ENCODE results near the gene PODXL.
A peak's percentile ranks its signal among the peaks of the same experiment; 100 is the strongest.
"Not testable (repeated sequence)": the region's sequence is repeated elsewhere in the genome, so short reads cannot be mapped to it uniquely, and the experiment has no call there.

The PODXL gene

DNA sequence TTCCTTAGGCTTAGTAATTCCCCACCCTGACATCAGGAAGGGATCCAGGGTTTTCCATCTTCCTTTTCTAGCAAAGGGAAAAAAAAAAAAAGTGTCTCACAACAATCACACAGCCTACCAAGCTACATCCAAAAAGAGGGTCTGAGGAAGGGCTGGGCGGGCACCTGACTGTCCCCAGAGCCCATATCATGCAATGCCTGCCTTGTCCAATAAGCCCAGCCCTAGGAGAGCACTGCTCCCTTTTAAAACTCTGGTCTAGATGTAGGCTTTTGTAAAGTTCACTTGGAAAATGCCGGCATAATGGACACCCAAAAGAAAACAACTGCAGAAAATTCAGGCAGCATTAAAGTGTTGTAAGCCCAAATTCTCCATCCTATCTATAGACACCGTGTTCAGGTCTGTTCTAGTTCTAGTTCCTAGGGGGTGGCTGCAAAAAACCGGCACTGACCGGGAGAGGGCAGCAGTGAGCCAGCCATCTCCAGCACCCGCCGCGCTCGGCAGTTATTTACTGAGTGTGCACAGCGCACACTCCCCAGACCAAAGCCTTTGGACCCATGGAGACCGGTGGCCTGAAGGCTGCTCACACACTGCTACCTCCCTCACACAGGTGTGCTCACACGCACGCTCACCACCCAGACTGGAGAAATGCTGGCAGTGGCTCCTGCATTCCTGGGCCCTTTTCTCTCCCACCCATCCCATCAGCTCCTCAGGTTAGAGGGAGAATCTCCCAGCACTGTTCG lies 48.7 kb downstream of the PODXL start:
- DNase-seq: peak; percentile 68

DNA sequence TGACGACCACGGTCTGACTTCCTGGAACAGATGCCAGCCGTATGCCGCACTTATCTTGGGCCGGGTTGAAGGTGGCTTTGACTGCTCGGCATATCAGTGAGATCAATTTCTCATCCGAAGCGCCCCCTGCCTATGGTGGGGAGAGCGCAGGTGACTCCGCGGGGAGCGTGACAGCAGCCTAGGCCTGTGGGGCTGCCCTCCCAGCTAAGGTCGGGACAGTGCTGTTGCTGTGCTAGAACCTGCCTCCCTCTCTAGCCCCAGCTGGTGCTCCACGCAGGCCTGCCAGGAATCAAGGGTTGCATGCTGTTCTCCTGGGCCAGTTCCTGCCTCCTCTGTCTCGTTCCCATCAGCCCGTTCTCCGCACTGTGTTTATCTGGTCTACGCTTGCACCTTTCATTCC lies 49.8 kb downstream of the PODXL start:
- DNase-seq: no peak

DNA sequence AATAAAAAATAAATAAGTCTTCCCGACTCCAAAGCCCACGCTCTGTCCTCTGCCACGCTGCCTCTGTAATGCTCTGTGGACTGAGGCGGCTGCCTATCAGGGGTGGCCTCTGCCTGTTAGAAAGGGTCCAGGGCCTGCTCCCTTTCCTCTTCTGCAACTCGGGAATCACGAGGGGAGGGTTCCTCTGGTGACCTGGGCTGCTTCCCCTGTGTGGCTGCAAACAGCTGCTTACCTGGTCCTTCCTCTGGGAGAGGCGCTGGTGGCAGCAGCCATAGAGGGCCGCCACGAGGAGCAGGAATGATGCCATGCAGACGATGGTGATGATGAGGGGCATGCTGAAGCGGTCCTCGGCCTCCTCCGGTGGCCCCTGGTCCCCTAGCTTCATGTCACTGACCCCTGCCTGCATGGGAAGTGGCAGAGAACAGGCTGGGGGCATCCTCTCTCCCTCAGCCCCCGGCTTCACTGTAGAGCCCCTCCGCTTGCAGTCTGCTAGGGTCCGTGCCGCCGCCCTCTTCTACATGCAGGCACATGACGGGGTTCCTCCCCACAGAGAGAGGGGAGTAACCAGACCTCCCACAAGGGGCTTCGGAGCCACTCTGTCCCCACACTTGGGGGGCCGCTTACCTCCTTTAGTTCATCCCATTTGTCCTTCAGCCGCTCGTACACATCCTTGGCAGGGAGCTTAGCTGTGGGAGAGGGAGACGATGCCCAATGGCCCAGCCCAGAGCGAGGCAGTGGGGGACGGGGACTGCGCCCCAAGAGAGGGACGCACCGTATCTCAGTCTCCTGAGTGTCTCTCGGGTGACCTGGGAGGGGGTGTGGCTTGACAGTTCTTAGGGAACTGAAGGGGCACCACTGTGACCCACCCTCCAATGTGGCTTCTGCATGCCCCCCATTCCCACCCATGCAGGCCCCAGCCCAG lies 50.5 kb downstream of the PODXL start:
- no peak for DNase-seq

DNA sequence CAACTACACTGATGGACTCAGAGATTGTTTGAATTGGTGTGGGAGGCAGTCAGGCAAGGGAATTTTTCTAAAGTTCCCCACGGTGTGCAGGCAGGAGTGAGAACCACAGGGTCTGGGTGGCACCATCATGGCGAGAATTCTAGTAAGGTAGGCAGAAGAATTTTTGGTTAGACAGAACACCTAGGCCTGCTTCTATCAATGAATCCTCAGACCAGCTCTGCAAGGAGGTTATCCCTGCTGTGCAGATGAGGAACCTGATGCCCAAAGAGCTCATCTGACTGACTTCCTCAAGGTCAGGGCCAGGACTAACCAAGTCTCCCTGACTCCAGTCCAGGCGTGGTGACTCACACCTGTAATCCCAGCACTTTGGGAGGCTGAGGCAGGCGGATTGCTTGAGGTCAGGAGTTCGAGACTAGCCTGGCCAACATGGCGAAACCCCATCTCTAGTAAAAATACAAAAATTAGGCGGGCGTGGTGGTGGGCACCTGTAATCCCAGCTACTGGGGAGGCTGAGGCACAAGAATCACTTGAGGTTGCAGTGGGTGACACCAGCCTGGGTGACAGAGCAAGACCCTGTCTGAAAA lies 51.3 kb downstream of the PODXL start:
- DNase-seq: not testable (repeated sequence)

DNA sequence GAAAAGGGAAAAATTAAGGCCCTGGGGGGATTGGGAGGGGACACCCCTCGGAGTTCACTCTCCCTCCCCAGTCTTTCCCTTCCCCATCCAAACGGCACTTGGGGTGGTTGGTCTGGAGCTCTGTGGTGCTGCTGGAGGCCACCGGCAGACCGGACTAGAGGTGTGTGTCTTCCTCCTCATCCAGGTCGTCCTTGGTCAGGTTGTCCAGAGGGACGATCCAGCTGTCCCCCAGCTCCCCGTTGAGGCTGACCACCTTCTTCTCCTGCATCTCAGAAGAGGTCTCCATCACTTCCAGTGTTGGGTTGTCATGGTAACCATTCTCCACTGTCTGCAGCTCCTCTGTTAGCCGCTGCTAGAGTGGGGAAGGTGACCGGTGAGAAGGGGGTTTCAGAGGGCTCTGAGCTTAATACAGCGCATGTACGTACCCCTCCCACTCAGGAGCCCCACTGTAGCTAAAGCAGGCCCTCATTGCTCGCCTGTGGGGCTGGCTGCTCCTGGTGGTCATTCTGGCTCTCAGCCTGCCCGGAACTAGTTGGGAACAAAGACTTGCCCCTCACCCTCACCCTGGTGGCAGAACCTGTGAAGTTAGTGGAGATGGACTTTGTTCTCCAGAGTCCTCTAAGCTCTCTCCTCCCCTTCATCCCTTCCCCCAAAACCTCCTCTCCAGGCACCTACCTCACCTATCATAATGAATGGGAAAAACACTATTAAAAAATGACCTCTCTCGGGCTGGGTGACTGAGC lies 52.1 kb downstream of the PODXL start:
- DNase-seq: no peak

DNA sequence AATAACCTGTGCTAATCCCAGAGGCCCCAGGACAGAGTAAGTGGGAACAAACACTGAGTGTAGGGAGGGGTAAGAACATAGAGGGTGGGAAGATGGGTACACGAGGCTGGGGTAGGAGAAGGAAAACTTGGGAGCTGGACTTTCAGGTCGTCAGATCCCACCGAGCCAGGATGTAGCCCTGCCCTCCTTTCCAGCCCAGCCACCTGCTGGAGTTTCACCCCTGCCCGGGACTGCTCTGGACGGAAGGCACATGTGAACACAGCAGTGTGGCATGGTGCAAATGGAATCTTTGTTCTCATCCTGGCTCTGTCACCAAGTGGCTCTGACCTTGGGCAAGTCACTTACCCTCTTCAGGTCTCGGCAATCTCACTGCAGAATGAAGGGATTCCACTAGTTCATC lies 52.8 kb downstream of the PODXL start:
- no peak for DNase-seq

DNA sequence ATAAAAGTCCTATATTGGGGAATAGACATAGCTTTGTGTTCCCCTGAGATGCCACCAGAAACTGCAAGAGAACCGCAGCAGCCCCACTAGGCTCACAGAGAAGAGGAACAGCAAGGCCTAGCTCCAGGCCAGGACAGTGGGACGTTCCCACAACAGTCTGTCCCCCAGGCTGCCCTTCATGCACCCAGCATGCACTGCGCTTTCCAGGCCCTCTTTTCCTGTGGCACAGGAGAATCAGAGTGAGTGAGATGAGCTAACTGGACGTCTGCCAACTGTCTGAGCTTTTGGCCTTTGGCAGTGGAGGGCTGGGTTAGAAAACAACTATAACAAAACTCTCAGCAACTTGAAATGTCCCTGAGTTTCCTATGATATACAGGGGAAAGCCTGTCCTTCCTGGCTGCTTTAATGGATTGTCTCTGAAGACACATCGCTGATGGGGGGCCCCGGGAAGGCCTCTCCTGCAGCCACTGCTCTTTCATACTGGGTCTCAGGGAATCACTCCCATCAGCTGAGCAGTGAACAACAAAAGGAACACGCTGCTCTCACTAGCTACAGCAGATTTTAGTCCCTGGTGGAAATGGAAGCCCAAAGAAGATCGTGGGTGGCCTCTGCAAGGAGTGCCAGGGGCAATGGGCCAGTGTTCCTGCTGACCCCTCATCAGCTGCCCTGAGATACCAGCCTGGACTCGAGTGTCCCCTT lies 53.5 kb downstream of the PODXL start:
- peak; percentile 39 for DNase-seq

DNA sequence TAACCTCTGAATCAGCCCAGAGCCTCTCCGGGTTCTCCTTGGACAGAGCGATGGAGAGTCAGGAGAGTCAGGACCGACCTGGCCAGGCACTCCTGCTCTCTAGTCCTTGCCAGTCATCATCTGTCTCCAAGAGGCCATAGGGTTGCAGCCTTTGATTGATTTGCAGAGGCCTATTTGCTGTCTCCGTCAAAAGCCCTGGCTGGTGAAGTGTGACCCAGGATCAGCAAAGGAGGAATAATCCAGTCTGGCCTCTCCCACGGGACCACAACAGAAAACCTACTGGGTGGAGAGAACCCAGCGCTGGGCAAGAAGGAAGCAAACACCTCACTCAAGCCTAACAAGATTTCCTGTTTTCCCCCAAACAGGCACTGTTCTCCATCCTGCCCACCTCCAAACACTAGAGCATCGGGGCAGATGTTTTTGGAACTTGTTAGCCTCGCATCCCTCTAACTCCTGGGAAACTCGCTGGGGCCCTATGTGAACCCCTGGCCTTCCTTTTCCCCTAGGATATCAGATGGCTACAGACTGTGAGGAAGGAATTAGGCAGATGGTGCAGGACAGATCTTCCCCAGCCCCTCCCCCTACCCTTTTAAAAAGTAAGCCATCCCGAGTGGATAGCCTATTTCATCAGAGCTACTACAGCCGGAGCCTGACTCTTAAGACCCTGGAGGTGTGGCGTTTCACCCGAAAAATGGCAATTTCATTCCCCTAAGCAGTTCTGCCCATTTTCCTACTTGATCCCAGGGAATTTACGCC lies 54.3 kb downstream of the PODXL start:
- DNase-seq: no peak

DNA sequence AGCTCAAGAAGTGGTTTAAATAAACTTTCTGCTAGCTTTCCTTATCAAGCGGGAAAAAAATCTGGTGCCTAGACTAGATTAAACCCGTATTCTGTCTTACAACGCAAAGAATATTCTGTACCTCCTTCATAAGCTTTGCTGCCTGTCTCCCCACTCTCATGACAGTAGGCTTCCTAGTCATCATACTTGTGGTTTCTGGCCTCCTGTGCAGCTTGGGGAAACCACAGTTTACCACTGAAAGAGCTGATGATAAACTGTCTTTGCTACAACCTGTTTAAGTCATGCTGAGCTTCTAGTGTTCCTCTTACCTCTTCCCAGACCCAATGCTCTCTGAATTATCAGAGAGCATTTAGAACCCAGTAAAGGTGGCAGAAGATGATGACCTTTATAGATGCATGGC lies 55.0 kb downstream of the PODXL start:
- DNase-seq: no peak

DNA sequence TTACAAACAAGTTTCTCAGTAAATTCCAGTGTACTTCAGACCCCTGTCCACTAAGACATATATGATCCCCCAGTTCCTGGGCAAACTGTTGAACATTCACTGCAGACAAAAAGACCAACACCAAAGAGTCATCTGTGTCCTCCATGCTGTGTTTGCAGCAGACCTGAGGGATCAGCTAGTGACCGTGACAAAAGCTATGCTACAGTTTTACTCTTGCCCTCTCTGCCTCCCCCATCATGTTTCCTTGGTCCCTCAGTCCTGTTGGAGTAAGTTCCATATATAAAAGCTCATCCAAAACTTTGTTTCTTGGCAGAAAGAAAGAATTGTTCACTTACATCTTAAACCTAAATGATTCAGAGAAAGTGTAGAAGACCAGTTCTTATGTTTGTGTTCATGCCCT lies 56.1 kb downstream of the PODXL start:
- no peak for DNase-seq

DNA sequence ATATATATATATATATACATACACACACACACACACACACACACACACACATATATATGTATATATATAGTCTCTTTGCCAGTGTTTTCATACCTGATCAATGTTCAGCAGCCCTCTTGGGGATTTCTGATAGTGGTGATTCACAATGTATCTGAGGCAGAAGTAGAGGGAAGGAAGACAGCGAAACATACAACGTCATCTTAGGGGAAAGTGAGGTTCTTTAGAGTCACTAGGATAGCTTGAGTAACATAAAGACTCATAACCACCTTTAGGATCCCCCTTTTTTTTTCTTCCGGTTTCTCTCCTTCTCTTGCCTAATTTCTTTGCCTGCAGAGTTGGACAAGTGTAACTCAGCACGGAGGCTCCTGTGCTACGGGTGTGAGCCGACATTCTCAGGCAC lies 56.6 kb downstream of the PODXL start:
- no peak for DNase-seq

DNA sequence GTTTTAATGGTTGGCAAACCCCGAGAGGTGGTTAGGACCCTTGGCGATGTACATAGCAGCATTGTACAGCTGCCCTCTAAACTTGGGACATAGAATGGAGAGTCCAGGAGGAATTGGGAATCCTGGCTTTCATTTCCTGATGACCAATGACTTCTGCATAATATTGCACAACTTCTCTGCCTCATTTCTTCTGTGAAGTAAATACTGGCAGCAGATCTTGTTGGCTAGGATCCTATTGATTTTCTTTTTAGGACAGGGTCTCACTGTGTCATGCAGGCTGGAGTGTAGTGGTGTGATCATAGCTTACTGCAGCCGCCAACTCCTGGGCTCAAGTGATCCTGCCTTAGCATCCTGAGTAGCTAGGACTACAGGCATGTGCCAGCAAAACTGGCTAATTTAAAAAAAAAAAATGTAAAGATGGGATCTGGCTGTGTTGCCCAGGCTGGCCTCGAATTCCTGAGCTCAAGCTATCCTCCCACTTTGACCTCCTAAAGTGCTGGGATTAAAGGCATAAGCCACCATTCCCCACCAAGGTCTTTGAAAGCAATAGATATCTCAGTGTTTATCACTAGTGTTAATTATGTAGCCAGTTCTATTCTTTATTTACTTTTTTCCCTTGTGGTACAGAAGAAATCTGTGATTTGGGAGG lies 58.1 kb downstream of the PODXL start:
- DNase-seq: no peak

DNA sequence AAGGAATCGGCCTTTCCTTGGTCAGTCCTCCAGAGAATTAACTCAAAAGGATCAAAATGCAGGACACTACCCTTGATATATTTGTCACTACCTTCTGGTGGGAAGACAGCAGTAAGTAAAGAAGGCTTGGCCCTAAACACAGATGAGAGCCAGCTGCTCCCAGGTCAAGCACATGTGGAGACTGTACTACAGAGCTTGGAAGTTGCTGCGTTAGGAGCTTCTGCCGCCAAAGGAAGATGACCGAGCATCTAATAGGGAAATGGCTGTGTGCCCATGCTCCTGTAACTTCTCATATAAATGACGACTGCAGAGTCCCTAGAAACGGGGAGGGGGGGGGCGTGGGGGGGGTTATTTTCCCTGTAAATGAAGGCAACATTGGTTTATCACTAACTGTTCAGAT lies 59.0 kb downstream of the PODXL start:
- DNase-seq: no peak

DNA sequence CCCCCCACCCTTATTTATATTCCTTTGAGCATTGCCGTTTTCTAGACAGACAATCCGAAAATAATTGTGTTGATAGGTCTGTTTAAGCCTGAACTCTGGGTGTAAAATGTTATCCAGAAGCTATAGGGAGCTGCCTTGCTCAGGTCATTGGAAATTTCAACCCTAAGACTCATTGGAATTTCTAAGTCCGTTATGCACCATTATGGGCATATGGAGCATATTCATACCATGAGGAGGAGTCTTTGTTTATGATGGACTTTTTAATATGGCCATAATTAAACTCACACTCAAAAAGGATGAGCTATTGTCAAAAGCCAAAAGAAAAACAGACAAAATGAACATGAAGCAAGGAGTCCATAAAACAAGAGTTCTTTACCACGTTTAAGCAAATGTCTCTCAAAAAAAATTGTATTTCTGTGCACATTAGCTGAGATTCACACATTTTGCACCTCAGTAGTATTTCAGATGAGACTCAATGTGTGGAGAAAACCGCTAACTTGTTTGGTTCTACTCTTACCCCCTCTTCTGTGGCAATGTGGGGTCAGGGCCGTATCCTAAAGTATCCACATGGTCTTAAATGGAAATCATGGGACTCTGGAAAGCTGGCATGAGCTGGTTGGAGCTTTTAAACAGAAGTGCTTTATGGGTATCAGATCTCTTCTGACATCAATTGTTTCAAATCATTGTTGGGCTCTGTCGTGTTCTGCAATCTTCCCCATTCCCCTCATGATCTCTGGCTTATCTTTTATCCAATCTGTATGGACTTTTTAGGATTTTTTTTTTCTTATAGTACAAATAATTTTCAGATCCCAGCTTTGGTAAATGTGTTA lies 60.5 kb downstream of the PODXL start:
- DNase-seq: no peak

DNA sequence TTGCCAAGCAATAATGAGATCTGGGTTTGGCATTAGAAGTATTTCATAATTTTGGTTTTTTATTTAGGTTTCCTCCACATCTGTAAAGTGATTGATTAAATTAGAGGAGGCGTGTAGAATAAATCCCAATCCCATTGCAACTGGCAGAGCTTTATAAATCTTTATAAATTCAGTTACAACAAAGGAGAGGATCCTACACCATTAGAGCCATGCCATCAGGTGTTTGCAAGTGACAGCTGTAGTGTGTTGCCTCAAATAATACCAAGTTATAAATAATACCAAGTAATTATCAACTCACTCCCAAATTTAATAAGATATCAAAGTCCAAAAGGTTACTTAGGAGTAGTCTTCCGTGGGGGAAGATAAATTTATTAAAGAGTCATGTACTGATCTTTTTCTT lies 62.2 kb downstream of the PODXL start:
- DNase-seq: no peak

DNA sequence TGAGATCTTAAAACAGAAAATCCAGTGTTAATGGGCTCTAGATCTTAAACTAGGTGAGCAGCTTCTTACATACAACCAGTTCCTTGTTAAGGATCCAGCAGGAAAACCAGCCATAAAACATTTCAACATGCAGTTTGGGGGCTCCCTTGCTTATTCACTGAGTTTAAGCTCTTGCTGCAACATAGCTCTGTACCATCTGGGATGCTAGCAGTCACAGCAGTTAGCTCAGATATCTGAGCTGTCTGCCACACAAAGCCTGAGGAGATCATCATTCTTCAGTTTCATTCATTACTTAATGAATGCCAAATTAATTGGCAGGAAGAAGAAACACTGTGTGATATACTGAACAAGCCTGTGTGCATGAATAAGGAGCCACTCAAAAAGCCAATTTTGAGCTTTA lies 62.8 kb downstream of the PODXL start:
- no peak for DNase-seq

DNA sequence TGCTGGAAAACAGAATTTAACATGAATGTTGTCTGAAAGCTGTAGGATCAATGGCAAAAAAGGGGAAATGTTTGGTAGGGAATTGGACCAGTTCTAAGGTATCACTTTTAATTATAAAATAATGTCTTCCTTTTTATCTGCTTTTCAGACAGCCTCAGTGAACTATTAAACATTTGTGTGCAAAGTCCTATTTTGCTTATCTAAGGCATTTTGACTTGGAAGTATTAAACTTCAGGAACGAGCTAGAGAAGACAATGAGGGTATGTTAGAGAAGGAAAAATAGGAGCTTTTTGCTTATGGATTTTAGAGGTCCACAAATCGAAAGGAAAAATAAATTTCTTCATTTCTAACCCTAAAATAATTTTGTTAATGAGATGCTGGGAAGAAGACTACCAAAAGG lies 63.3 kb downstream of the PODXL start:
- no peak for DNase-seq

DNA sequence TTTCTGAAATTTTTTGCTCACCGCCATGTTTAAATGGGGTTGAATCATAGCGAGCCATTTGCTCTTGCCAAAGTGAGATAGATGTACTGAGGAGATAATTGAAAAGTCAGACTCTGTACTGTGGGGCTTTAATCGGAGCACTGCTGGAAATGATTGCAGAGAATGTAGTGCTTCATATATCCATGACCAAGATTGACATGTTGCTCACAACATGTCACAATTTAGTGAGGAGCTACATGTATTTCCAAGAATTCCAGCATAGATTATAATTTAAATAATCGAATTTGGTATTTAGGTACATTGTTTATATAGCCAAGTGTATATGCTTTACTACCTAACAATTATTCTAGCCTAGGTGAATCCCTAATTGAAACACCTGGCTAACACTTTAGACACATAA lies 66.5 kb downstream of the PODXL start:
- DNase-seq: no peak

DNA sequence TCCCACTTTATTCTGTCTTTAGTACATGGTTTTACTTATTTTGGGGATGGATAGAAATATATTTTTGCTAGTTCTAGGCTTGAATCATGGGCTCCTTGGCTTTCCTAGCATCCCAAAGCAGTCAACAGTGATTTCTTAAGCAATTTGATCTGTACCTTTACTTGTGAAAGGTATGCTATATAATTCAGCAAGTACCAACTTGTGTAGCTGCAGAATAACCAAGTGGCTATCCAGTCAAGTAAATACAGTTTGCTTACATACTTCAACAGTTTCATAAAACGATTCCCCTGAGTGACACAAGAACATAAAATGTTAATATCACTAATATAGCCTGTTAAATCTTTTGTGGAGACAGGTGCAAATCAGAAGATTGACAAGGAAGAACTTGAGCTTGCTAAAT lies 67.2 kb downstream of the PODXL start:
- DNase-seq: no peak

DNA sequence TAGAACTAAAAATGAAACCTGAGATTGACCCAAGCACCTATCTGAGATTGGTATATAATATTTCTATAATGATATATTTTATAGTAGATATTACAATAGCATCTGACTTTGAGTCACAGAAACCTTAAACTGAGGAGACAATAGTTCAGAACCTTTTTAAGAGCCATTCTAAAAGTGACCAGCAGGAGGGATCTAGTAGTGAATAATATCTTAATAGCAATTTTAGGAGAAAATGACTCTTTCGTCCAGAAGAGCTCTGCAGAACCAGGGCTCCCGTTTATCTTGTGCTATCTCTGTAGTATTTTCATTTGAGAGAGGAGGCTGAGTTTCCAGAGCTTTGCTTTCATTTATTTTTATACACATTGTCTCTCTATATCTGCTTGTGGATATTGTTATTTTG lies 68.1 kb downstream of the PODXL start:
- DNase-seq: no peak

Measured in NCI-H1694 (cell line).